Posterior vena cava (tissue), 2 donors: ENCODE results near the gene GAGE12E. TPM values are rescaled to one million over a fixed set of nuclear protein-coding genes. Genes with fewer than 3 reads are reported as not detected.
A peak's percentile ranks its signal among the peaks of the same experiment; 100 is the strongest.
"Not testable (repeated sequence)": the region's sequence is repeated elsewhere in the genome, so short reads cannot be mapped to it uniquely, and the experiment has no call there.

Experiments
- DNase-seq: peaks from one replicate; pipeline ENCODE4 v3.0.0-alpha.2; 2020; ENCODE audit warnings: low spot score
- intact Hi-C, 2 donors: fragments of 100-400 bp; cut with DNase I; formaldehyde crosslinking; loops; one replicate each; pipeline versions ENCODE4 v1.14.1 to v1.14.2; 2022 to 2023
- long read RNA-seq, 2 donors: library from polyadenylated mRNA; unstranded; transcript quantifications; one replicate each; pipeline ENCODE4 v2.0.0, GENCODE V29; 2020 to 2021
- total RNA-seq, 2 donors: library from RNA; stranded (reverse); fragmentation: NEBNext Ultra II Directional; extraction: Animal tissue kit (Norgen Biotek cat#: 25700); gene quantifications; one replicate each; pipeline ENCODE4 v1.2.1, GENCODE V29; 2021
- donor health status: DM: yes; HTN: yes; CAD: no.
- donor health status: DM: yes; HTN: yes; CAD: no.

Gene GAGE12E
- not detected for total RNA-seq
- long read RNA-seq, donor 1 = 0 reads
- long read RNA-seq, donor 2 = 0 reads

- intact Hi-C loops, DNase-seq: not testable (repeated sequence)
These were observed at the start of gene GAGE12E for GRCh38 chrX:49550989-49551388. GAGE12E (plus strand) TSS chrX:49551289; CDS start chrX:49552444, 1,155 bp downstream.

- intact Hi-C loops = not testable (repeated sequence)
These were observed 19.2 kb upstream of the GAGE12E start, which contains the start of gene GAGE12C for GRCh38 chrX:49531877-49532276. GAGE12C (plus strand) TSS chrX:49532177; CDS start chrX:49533332, 1,155 bp downstream.

GRCh38 chrX:49541433-49541832 is 9.7 kb upstream of the GAGE12E start, which contains the start of gene GAGE12D:
GAGE12D (plus strand) TSS chrX:49541733; CDS start chrX:49542888, 1,155 bp downstream.
- DNase-seq, intact Hi-C loops: not testable (repeated sequence)

More at GRCh38 chrX:49531877-49532276, 19.2 kb upstream of the GAGE12E start, which contains the start of gene GAGE12C:
- DNase-seq = not testable (repeated sequence)

- intact Hi-C loops, DNase-seq: not testable (repeated sequence)
These were observed 9.5 kb downstream of the GAGE12E start, which contains the start of gene GAGE12F for GRCh38 chrX:49560542-49560941. GAGE12F (plus strand) TSS chrX:49560842; CDS start chrX:49561997, 1,155 bp downstream.

- intact Hi-C loops = not testable (repeated sequence)
- DNase-seq = peak; percentile 84
These were observed 17.6 kb downstream of the GAGE12E start for GRCh38 chrX:49568728-49569127.

GRCh38 chrX:49569152-49569551 is 18.1 kb downstream of the GAGE12E start:
- intact Hi-C loops = not testable (repeated sequence)
- DNase-seq = peak; percentile 68

- DNase-seq, intact Hi-C loops: not testable (repeated sequence)
These were observed 19.0 kb downstream of the GAGE12E start, which contains the start of gene GAGE12G for GRCh38 chrX:49570100-49570499. GAGE12G (plus strand) TSS chrX:49570400; CDS start chrX:49571555, 1,155 bp downstream.

- intact Hi-C loops, DNase-seq: not testable (repeated sequence)
These were observed 28.6 kb downstream of the GAGE12E start, which contains the start of gene GAGE12H for GRCh38 chrX:49579649-49580048. GAGE12H (plus strand) TSS chrX:49579949; CDS start chrX:49581104, 1,155 bp downstream.

GRCh38 chrX:49589196-49589595 is 38.1 kb downstream of the GAGE12E start, which contains the start of gene GAGE2A:
GAGE2A (plus strand) TSS chrX:49589496; CDS start chrX:49590651, 1,155 bp downstream.
- DNase-seq, intact Hi-C loops: not testable (repeated sequence)

- intact Hi-C loops = not testable (repeated sequence)
- DNase-seq = peak; percentile 87
These were observed 38.8 kb downstream of the GAGE12E start for GRCh38 chrX:49589769-49590478.

- intact Hi-C loops = not testable (repeated sequence)
- peak; percentile 58 for DNase-seq
These were observed 39.4 kb downstream of the GAGE12E start for GRCh38 chrX:49590488-49590887.

- intact Hi-C loops, DNase-seq: not testable (repeated sequence)
These were observed 47.6 kb downstream of the GAGE12E start, which contains the start of gene GAGE1 for GRCh38 chrX:49598720-49599119. GAGE1 (plus strand) TSS chrX:49599020; CDS start chrX:49600175, 1,155 bp downstream.

Other genes starting within 250 kb of the GAGE12E start
- not detected for gene GAGE10, start 247.6 kb upstream of the GAGE12E start, total RNA-seq
- gene GAGE12J, start 229.3 kb upstream of the GAGE12E start, total RNA-seq = not detected
- gene GAGE13, start 219.7 kb upstream of the GAGE12E start, total RNA-seq = not detected
- gene GAGE12C, start 19.1 kb upstream of the GAGE12E start, total RNA-seq = not detected
- not detected for gene GAGE12D, start 9.6 kb upstream of the GAGE12E start, total RNA-seq
- gene GAGE12F, start 9.6 kb downstream of the GAGE12E start, total RNA-seq = not detected
- gene GAGE12G, start 19.1 kb downstream of the GAGE12E start, total RNA-seq = not detected
- gene GAGE12H, start 28.7 kb downstream of the GAGE12E start, total RNA-seq = not detected
- not detected for gene GAGE2A, start 38.2 kb downstream of the GAGE12E start, total RNA-seq
- not detected for gene GAGE1, start 47.7 kb downstream of the GAGE12E start, total RNA-seq
- not detected for gene PAGE1, start 144.7 kb downstream of the GAGE12E start, total RNA-seq